NCI-H748 (cell line): ENCODE results near the gene ZNF276.
A peak's percentile ranks its signal among the peaks of the same experiment; 100 is the strongest.

Experiments
- DNase-seq: peaks from one replicate; lab custom pipeline; 2025; ENCODE audit not compliant: unreplicated experiment; lab: John Stamatoyannopoulos, UW

Gene ZNF276

DNA sequence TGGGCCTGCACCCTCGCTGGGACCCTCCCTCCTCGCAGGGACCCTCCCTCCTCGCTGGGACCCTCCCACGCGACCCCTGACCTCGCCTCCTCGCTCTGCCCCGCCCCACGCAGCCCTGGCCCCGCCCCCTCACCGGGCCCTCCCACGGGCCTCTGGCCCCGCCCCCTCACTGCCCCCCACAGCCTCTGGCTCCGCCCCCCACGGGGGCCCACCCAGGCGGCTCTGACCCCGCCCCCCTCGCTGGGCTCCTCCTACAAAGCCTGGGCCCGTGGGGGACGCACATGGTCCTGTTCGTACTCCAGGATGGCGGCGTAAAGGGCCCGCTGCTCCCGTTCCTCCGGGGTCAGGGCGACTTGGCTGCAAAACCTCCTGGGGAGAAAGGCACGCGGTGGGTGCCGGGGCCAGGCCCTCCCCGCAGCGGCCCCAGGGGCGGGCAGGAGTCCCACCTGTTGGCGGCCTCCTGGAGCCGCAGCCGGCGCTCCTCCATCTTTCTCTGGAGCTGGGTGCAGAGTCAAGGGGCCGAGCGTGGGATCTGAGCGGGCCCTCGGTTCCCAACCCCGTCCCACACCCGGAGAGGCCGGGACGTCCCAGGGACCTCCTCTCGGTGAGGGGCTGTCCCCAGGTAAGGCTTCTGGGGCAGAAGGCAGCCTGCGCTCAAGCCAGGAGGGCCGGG is 9.6 kb upstream of the ZNF276 start:
- DNase-seq: no peak

DNA sequence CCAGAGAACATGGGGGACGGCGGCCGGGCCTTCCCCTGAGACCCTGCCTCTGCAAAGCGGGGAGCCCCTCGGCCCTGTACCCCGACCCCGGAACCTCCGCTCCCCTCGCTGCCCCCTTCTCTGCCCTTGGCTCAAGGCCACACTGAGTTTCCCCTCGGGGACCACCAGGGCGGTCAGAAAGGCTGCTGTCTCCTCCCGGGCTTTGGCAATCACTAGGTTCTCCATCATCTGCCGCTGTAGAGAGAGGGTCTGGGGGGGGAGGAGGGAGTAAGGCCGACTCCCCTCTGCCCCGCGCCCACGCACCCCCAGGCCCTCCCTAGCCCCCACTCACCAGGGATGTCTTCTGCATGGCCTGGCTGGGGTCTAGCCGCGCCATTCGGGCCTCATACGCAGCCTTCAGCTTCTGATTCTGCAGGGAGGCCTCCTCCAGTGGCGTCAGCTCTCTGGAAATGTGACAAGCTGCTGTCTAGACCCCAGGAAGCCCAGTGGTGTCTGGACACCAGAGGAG is 9.0 kb upstream of the ZNF276 start:
- DNase-seq: no peak

- no peak for DNase-seq
Observed at GRCh38 chr16:89716493-89716892, 4.8 kb upstream of the ZNF276 start.

- no peak for DNase-seq
Observed at GRCh38 chr16:89716916-89717687, 4.2 kb upstream of the ZNF276 start.

DNA sequence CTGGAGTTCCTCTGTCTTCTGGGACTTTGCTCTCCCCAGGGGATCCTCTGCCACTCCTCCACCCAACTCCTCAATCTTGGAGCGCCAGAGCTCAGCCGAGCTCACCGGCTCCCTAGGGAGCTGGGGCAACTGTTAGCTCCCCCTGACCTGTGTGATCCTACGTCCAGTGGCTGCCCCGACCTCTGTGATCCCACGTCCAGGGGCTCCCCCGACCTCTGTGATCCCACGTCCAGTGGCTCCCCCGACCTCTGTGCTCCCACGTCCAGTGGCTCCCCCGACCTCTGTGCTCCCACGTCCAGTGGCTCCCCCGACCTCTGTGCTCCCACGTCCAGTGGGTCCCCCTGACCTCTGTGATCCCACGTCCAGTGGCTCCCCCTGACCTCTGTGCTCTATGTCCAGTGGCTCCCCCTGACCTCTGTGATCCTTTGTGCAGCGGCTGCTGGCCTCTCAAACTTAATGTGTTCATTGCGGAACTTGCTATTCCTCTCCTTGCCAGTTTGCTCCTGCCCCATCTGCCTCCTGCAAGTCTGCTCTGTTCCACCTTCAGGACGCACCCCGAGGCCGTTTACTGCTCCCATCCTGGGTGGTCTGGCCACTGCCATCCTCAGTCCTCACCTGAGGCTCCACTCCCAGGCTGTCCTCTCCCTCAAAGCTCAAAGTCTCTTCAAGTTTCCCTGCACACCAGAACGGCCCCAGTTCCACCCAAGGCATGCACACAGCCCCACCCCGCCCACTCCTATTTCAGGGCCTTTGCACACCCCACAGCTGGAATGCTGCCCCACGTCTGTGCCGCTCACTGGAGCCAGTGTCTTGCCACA is 3.4 kb upstream of the ZNF276 start:
- DNase-seq: no peak

GRCh38 chr16:89720551-89720812 is 855 bp upstream of the ZNF276 start:
- DNase-seq: peak; percentile 60

- DNase-seq: peak; percentile 43
Observed at GRCh38 chr16:89721546-89722391, 432 bp downstream of the ZNF276 start.

DNA sequence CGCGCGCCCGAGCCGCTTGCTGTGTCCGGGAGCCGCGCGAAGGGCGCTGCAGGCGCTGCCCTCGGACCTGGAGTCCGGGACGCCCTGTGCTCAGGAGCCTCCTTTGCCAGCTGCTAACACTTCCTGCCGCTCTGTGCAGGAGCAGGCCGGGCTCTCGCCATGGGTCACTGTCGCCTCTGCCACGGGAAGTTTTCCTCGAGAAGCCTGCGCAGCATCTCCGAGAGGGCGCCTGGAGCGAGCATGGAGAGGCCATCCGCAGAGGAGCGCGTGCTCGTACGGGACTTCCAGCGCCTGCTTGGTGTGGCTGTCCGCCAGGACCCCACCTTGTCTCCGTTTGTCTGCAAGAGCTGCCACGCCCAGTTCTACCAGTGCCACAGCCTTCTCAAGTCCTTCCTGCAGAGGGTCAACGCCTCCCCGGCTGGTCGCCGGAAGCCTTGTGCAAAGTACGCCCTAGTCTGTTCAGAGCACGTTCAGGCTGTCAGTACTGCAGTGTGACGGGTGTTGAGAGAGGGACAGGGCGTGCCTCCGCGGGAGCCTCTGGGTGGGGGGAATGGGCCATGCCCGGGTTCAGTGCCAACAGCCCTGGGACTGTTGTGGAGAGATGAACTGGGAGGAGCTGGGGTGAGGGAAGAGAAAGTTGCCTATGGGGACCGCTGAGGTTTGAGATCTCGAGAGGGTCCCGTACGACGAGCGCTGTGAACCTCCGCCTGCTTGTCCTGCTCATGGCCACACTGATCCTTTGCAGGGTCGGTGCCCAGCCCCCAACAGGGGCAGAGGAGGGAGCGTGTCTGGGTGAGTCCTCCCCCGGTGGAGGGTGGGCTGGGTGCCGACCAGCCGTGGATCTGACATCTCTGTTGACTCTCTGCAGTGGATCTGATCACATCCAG is 1.3 kb downstream of the ZNF276 start:
- peak; percentile 53 for DNase-seq

DNA sequence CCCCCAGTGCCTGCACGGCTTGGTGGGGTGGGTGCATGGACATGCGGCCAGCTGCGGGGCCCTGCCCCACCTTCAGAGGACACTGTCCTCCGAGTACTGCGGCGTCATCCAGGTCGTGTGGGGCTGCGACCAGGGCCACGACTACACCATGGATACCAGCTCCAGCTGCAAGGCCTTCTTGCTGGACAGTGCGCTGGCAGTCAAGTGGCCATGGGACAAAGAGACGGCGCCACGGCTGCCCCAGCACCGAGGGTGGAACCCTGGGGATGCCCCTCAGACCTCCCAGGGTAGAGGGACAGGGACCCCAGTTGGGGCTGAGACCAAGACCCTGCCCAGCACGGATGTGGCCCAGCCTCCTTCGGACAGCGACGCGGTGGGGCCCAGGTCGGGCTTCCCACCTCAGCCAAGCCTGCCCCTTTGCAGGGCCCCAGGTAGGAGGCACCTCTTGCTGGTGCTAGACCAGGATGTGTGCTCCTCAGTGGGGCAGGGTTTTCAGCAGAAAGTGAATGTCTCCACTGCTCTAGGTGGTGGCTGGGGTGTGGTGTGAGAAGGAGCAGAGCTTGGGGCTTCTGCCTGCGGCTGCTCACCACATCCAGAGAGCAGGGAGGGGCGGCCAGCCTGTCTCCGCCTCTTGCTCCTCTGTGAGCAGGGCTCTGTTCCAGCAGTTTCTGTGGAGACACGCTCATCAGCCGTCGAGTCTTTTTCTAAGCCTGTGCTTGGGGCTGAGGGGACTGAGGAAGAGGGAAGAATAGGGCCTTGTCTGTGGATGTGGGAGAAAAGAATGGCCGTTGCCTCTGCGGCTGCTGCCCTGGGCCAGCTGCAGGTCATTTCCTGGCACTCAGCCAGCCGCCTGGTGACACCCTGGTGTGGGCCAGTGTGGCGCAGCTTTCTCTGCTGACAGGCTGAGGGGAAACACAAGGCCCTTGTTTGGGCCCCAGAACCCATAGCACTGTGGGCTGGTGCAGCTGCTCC is 2.2 kb downstream of the ZNF276 start:
- no peak for DNase-seq

DNA sequence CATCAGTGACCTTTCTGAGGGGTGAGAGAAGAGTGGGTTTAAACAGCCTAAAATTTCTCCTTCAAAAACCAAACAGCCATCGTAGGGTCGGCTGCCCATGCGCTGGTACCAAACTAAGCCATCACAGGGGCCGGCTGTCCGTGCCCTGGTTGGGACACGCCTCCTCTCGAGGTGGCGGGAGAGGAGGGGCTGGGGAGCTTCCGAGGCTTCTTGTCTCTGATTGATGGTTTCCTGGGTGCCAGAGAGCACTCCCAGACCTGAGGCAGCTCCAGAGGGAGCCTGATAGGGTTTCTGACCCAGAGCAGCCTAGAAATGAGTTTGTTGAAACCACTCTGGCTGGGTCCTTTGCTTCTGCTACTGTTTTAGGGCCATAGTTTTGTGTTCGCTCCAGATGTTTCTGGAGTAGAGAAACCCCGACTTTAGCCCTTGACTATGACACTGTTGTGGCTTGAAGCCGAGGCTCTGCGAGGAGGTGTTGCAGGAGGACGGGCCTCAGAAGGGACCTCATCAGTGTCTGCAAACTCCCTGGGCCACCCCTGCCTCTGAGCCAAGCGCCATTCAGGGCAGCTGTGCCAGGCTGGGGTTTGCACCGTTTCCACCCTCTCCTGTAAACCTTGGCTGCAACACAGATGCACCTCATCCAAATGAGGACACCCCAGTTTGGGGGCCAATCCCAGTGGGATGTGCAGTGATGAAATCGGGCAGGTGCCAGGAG is 6.2 kb downstream of the ZNF276 start:
- no peak for DNase-seq

DNA sequence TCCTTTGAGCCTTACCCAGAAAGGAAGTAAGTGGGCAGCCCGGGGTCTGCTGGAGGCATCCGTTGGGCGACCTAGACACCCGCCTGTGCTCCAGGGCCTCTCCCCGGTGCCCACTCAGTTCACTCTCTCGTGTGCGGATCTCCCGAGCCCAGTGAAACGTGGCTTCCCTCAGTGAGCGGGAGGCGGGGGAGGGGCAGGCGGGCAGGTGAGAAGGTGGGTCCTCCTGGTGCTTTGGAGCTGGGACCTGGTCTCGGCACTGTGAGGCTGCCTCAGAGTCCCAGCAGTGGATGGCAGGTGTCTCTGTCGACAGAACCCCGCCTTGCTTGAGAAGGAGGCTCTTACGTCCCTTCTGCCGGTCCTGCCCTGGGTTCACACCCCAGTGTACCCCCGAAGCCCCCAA is 8.0 kb downstream of the ZNF276 start:
- no peak for DNase-seq

DNA sequence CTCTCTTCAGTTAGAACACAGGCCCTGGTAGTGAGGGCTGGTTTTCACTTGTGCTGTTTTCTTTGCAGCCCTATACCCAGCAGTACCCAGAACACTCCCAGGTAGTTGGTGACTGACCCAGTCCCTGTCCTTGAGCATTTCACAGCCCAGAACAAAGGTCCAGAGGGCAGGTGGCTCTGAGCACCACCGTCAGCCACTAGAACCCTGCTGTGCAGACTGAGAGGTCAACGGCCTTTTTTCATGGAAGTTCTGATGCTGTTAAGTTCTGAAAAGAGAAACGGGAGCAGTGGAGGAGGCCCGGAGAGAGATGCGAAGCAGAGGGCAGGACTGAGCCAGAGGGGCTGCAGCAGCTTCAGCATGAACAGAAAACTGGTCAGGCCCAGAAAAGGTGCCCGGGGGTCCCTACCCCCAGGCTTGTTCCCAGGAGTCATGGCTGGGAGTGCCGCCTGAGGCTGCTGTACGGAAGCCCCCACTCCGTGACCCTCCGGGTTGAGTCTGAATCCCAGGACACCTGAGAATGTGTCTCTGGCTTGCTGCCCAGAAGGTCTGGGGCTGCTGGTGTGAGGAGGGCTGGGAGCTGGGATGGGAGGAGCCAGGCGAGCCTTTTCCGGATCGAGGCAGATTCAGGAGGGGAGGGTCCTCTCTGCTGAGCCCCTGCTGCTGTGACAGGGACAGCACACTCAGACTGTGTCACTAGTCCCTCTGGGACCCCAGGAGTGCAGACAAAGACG is 8.7 kb downstream of the ZNF276 start:
- no peak for DNase-seq

DNA sequence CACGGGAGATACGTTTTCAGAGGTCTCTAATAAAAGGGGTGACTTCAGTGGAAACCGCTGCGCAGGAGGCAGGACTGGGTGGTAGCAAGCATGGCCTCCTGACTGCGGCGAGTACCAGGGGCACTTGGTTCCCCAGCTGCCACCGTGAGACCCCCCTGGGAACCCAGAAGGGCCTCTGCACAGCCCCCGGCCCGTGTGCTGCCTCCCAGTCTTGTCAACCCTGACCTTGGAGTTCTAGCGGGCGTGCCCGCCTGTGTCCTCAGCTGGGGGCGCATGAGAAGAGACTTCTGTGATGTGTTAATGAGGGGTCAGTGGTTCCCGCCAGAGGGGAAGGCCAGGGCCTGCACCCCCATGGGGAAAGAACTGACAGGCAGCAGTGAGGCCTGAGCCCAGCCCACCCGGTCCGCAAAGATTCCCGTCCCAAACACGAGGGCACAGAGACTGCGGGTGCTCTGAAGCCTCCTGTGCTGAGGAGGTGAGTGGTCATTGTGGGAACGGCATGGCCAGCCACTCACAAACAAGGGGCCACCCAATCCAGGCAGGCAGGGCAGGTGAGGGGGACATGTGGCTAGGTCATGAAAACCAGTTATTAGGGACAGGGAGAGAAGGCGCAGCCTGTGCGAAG is 9.4 kb downstream of the ZNF276 start:
- DNase-seq: no peak

DNA sequence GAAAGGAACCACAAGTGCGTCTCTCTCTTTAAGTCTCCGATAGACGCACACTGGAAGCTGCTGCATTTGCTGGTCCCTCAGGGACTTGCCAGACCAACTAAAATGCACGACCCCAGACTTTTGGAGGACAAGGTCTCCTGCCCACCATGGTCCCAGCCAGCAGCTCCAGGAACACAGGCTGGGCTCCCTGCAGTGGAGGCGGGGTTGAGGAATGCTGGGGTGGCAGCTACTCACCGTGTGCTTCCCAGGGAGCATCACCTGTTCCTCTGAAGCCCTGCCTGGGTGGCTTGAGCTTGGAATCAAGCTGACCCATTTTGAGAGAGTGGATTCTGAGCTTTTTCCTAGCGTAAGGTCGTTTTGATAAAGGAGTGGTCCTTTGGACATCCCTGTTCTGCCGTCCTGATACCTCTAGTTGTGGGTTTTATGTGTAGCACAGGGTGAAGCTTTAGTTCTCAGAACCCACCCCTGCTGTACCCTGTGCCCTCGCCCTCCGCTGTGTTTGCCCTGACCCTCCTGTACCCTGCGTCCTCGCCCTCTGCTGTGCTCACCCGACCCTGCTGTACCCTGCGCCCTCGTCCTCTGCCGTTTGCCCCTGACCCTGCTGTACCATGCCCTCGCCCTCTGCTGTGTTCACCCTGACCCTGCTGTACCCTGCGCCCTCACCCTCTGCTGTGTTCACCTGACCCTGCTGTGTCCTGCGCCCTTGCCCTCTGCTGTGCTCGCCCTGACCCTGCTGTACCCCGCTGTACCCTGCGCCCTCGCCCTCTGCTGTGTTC is 11.0 kb downstream of the ZNF276 start:
- DNase-seq: no peak

DNA sequence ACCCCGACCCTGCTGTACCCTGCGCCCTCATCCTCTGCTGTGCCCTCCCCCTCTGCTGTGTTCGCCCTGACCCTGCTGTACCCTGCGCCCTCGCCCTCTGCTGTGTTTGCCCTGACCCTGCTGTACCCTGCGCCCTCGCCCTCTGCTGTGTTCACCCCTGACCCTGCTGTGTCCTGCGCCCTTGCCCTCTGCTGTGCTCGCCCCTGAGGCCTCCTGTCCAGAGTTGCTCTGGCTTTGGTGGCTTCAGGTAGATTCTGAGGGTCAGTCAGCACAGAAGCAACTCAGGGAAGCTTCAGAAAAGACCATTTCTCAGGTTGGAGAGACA is 11.5 kb downstream of the ZNF276 start:
- DNase-seq: no peak

DNA sequence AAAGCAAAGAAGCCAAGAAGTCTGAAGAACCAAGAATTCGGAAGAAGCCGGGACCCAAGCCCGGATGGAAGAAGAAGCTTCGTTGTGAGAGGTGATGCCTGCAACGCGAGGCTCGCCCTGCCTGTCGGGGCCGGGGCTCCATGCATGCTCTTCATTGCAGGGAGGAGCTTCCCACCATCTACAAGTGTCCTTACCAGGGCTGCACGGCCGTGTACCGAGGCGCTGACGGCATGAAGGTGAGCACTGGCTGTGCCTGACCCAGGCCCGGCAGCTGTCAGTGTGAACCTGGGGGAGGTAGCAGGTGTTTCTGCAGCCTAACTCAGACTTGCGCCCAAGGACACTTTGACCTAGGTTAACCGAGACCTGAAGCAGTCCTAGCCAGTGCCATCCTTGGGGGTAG is 12.0 kb downstream of the ZNF276 start:
- DNase-seq: no peak

- no peak for DNase-seq
Observed at GRCh38 chr16:89733792-89734191, 12.5 kb downstream of the ZNF276 start.
